Measurements from ENCODE around the gene PKLR.

Gene PKLR

GRCh38 chr1:155269381-155269780 is 31.9 kb downstream of the PKLR start:
- no peak overlapping the region for H3K27ac ChIP-seq
- TF ChIP-seq CTCF (conservative IDR thresholded peaks at IDR 0.05), result no peak

DNA sequence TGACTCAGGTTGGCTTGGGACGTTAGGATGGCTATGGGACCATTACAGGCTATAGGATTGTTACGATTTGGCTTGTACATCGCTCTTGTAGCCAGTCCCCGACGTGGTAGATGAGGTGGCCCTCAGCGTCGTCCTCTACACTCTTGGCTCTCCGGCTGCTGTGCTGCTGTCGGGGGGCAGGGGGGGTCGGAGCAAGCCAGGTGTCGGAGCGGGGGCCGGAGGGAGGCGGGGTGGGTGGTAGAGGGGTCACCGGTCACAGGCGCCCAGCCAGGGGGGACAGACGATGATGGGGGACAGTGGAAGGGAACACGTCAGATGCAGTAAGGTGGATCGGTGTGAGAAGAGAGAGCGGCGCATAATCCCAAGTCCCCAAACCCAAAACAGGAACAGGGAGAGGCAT is 32.6 kb downstream of the PKLR start:
- TF ChIP-seq CTCF (conservative IDR thresholded peaks at IDR 0.05), result no peak
- no peak overlapping the region for H3K27ac ChIP-seq

DNA sequence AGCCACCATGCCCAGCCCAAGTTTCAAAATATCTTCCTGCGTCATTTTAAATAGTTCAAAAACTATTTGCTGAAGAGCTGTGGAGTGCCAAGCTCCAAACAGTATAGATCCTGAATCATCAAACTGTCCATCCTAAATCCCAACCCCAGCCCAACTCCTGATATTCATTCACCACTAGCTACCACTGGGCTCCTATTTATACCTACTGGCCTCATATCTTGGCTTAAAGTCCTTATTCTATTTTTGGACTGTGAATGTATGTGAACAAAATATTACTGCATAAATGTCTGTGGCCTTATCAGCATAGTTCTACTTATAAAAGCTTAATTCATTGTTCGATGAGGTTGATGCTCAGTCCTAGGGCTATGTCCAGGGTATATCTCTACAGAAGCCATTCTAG is 33.9 kb downstream of the PKLR start:
- no peak overlapping the region for H3K27ac ChIP-seq
- TF ChIP-seq CTCF (conservative IDR thresholded peaks at IDR 0.05), result no peak

DNA sequence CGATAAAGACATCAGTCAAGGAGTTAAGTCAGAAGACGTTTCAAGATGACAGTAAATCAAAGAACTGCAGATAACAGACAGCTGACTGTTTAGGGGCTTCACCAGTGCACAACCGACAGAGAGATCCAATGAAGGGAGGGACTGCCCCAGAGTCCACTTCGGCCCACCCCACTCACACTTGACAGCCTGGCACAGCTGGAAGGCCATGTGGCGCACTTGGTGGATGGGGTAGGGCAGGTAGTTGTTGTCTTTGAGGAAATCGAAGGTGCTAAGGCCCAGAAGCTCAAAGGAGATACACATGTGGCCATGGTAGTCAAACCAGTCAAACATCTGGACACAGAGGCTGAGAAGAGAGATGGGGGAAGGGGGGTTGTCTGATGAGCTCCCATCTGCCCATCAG is 34.7 kb downstream of the PKLR start:
- H3K27ac ChIP-seq, result no peak overlapping the region
- no peak for TF ChIP-seq CTCF (conservative IDR thresholded peaks at IDR 0.05)

GRCh38 chr1:155263067-155263466 is 38.2 kb downstream of the PKLR start:
- no peak for TF ChIP-seq CTCF (conservative IDR thresholded peaks at IDR 0.05)
- peak overlapping the region; percentile 81 for H3K27ac ChIP-seq

GRCh38 chr1:155261852-155262673 is 39.2 kb downstream of the PKLR start, which contains the start of gene SCAMP3:
SCAMP3 (minus strand) TSS chr1:155262360; CDS start chr1:155262151, 209 bp downstream.
- peak within 1 kb of the TSS; percentile 81 for H3K27ac ChIP-seq
- no peak for TF ChIP-seq CTCF (conservative IDR thresholded peaks at IDR 0.05)

- peak; percentile 30 for TF ChIP-seq CTCF (conservative IDR thresholded peaks at IDR 0.05)
Observed at GRCh38 chr1:155261493-155261851, 39.8 kb downstream of the PKLR start.

More at GRCh38 chr1:155261493-155261851, 39.8 kb downstream of the PKLR start:
- peak overlapping the region; percentile 81 for H3K27ac ChIP-seq

All from VCaP (cell line).